Effector CD4-positive, alpha-beta T cell (primary cell): ENCODE data around the gene ADAP2.
A peak's percentile ranks its signal among the peaks of the same experiment; 100 is the strongest.
"Not testable (repeated sequence)": the region's sequence is repeated elsewhere in the genome, so short reads cannot be mapped to it uniquely, and the experiment has no call there.

Source experiments
- DNase-seq: peaks from one replicate; pipeline ENCODE4 v3.0.0-alpha.2; 2020

ADAP2 gene

DNA sequence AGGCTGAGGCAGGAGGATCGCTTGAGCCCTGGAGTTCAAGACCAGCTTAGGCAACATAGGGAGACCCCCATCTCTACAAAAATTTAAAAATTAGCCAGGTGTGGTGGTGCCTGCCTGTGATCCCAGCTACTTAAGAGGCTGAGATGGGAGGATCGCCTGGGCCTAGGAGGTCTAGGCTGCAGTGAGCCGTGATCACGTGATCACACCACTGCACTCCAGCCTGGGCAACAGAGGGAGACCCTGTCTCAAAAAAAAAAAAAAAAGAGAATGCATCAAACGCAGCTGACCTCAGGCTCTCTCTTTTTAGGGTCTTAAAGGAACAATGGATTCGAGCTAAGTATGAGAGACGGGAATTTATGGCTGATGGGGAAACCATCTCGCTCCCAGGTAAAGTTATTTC lies 9.8 kb downstream of the ADAP2 start:
- DNase-seq: not testable (repeated sequence)

DNA sequence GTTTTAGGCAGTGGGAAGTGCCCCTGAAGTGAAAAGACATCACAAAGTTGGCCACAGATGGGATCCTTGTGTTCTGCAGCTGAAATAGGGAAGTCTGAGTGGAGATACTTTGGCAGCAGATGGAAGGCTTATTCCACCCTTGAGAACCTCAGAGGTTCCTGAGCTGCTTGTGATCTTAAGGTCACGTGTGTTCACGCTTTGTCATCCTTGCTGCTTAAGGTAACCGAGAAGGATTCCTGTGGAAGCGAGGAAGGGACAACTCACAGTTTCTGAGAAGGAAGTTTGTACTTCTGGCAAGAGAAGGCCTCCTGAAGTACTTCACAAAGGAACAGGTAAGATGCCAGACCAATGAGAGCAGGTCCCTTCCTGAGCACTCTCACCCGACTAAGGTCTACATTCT lies 12.2 kb downstream of the ADAP2 start:
- DNase-seq: no peak

DNA sequence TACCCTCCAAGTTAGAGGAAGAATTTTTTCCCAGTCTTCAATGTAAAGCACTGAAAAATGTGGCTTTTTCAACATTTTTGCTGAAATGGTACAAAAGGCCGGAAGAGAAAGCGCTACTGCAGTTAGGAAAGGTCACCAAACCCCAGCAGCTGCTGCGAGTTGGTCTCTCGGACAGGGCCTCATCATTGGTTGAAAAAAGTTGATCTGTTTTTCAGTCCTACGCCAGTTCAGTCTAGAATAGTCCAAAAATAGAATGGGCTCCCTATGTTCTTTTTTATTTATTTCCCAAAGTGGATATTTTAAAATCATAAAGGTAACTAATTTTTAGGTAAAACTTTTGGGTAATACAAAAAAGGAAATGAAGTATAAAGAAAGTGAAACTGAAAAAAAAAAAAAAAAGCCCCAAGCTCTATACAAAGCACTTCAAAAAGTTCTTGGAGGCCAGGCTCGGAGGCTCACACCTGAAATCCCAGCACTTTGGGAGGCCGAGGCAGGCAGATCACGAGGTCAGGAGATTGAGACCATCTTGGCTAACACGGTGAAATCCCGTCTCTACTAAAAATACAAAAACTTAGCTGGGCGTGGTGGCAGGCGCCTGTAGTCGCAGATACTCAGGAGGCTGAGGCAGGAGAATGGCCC lies 17.4 kb downstream of the ADAP2 start:
- no peak for DNase-seq

- DNase-seq: no peak
These were observed 20.7 kb downstream of the ADAP2 start for GRCh38 chr17:30942308-30943079.

GRCh38 chr17:30947796-30948195 lies 26.1 kb downstream of the ADAP2 start:
- DNase-seq: no peak

GRCh38 chr17:30950189-30950588 lies 28.4 kb downstream of the ADAP2 start:
- no peak for DNase-seq

GRCh38 chr17:30950669-30951399 lies 29.1 kb downstream of the ADAP2 start:
- DNase-seq: no peak

DNA sequence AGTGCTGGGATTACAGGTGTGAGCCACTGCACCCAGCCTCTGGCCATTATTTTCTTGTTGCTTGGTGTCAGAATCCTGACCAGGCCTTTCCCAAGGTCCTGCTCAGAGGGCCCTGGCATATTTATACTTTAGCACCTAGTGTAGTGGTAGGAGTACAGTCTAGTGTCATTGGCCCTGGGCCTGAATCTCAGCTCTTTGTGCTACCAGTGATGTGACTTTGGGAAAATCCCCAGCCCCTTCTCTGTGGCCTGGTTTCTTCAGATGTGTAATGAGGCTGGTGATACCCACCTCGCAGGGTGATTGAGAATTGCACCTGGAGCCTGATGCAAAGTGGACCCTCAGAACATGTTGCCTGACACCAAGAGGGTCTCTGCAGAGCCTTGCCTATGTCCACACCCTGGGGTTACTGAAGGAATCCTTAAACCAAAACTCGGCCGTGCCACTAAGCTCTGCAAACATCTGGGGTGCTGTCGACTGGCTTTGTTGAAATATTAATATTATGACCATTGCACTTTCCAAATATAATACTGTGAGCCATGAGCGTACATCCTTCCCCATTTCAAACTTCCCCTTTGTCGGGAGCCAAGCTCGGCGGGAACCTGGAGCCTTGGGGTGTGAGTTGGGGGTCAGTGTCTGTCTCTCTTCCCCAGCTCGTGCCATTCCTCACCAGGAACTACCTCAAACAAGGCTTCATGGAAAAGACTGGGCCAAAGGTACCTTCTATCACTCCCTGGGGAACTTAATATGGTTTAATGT lies 31.1 kb downstream of the ADAP2 start:
- no peak for DNase-seq

GRCh38 chr17:30954046-30954830 lies 32.5 kb downstream of the ADAP2 start:
- no peak for DNase-seq

GRCh38 chr17:30956764-30957374 lies 35.1 kb downstream of the ADAP2 start:
- DNase-seq: no peak

GRCh38 chr17:30957741-30958140 lies 36.0 kb downstream of the ADAP2 start:
- DNase-seq: no peak

DNA sequence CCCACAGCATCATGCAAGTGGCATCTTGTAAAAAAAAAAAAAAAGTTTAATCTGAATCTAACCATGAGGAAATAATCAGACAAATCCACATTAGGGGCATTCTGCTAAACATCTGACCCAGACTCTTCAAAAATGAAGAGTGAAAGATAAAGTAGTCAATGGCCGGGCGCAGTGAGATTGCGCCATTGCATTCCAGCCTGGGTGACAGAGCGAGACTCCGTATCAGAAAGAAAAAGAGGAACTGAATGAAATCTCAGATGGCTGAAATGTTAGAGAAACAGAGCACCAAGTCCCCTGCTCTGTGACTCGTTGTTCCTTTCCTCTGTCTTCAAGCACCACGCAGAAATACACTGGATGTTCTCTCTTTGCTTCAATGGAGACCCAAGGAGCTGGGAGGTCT lies 36.4 kb downstream of the ADAP2 start:
- no peak for DNase-seq

DNA sequence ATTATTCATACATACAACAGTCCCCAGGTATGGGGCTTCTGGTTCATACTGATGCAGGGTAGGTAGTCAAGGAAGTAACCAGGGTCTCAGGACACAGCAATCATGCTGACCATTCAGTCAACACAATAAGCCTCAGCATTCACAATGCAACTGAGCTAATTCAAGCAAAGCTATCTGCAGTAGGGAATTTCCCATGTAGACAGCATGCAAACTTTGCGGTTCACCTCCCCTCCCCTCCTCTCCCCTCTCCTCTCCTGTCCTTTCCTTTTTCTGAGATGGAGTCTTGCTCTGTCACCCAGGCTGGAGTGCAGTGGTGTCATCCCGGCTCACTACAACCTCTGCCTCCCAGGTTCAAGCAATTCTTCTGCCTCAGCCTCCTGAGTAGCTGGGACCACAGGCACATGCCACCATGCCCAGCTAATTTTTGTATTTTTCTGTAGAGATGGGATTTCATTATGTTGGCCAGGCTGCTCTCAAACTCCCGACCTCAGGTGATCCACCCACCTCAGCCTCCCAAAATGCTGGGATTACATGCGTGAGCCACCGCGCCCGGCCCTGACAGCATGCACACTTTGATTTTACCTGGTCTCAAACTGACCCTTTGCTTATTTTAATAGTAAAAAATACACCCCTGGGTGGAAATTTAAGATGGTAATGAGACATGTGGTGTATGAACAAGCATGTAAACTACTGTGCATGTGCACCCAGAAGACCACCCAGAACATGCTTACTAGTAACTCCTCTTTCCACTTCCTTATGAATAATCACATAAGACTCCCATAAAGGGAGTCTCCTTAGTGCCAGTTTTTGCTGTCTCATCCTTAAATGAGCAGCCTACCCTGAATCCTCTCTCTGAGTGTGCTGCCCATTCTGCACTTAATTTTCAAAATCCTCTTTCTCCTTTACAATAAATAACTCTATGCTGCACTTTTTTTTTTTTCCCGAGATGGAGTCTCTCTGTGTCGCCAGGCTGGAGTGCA lies 39.8 kb downstream of the ADAP2 start:
- DNase-seq: no peak

- DNase-seq: not testable (repeated sequence)
These were observed 42.6 kb downstream of the ADAP2 start for GRCh38 chr17:30964312-30964711.

GRCh38 chr17:30964876-30965275 lies 43.1 kb downstream of the ADAP2 start:
- DNase-seq: no peak

- no peak for DNase-seq
These were observed 43.9 kb downstream of the ADAP2 start for GRCh38 chr17:30965686-30966085.

GRCh38 chr17:30967911-30968310 lies 46.2 kb downstream of the ADAP2 start:
- not testable (repeated sequence) for DNase-seq

DNA sequence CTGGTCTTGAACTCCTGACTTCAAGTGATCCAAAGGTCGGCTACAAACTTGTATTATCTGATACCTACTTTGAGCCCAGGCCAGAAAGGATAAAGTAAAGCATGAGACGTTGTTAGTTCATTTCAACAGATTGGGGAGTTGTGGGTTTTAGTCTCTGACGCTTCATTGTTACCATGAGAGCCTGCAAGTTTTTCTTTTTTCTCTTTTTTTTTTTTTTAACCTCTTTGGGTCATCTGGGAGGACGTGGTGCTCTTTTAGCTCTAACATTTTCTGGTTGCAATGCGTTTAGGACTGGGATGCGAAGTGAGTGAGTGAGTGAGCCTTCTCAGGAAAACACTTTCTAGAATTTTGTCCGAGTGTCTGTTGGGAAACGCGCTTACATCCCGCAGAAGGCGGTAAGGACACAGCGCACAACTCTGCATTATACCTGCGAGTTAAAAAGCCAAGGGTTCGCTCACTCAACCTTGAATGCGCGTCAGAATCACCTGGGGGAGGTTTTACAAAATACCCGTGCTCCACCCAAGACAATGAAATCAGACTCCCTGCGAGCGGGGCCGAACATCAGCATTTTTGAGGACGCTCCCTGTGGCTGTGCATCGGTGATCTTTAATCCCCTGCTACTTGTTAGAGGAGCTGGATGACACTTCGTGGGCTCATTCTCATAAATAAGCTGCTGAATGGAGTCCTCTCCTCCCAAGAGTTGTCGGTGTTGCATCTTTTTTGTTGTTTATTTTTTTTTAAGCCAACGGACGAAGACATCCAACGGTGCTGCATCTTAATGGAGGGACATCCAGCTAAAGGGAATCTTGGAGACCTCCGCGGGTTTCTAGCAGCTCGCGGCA lies 48.5 kb downstream of the ADAP2 start:
- DNase-seq: no peak

DNA sequence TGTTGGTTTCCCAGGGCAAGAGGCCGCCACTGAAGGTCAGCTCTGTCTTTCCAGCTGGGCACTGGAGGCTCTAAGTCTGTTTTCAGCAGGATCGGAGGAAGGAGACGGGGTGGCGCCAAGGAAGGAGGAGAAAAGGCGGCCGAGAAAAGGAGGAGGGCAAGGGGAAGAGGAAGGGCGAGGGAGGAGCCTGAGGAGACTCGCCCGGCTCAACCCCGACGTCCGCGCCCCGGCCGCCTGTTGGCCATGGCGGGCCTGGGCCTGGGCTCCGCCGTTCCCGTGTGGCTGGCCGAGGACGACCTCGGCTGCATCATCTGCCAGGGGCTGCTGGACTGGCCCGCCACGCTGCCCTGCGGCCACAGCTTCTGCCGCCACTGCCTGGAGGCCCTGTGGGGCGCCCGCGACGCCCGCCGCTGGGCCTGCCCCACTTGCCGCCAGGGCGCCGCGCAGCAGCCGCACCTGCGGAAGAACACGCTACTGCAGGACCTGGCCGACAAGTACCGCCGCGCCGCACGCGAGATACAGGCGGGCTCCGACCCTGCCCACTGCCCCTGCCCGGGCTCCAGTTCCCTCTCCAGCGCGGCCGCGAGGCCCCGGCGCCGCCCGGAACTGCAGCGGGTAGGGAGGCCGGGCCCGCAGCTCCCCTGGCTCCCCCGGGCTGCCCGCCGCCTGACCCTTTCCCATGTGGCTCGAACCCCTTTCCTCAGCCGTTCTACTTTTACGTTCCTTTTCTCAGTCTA lies 49.3 kb downstream of the ADAP2 start, which contains the start of gene RNF135:
Gene RNF135 (plus strand): TSS at position 209 of the 737 bp plus-strand sequence. CDS start 35 bp downstream, at position 244.
- DNase-seq: peak; percentile 29
